Cardiac muscle cell (in vitro differentiated cells and primary cell): Measurements from ENCODE around the gene SH3PXD2A. TPM values are rescaled to one million over a fixed set of nuclear protein-coding genes. Genes with fewer than 3 reads are reported as not detected.
A peak's percentile ranks its signal among the peaks of the same experiment; 100 is the strongest.

Source experiments
- DNase-seq, 2 donors: peaks; one replicate each; pipeline versions ENCODE4 v3.0.0 to v3.0.0-alpha.2; 2010 to 2017; ENCODE audit warnings: low read depth in 1 of 2, low spot score in 1 of 2
- H3K27ac ChIP-seq: fragments of 200-600 bp; sonication (generic); 2 replicates; pipeline ENCODE4 v1.5.1; 2016
- H3K27me3 ChIP-seq: fragments of 200-600 bp; sonication (generic); 2 replicates; pipeline ENCODE4 v1.6.0; 2016; ENCODE audit warnings: control low read depth
- H3K36me3 ChIP-seq: fragments of 200-600 bp; sonication (generic); 2 replicates; pipeline ENCODE4 v1.5.1; 2016; ENCODE audit warnings: control low read depth
- H3K4me1 ChIP-seq: fragments of 200-600 bp; sonication (generic); 2 replicates; pipeline ENCODE4 v1.8.1; 2017; ENCODE audit warnings: low read depth, mild to moderate bottlenecking, mixed run types
- H3K4me3 ChIP-seq: fragments of 200-600 bp; sonication (generic); 2 replicates; pipeline ENCODE4 v1.5.1; 2016; ENCODE audit warnings: mild to moderate bottlenecking
- H3K9me3 ChIP-seq: fragments of 200-600 bp; sonication (generic); 2 replicates; pipeline ENCODE4 v1.5.1; 2017; ENCODE audit warnings: low read depth, mild to moderate bottlenecking, control low read depth
- polyA plus RNA-seq: library from polyadenylated mRNA; unstranded; fragments of >200 nt; fragmentation: Nextera tagmentation; extraction: Ambion mirVana; gene quantifications from 2 replicates; pipeline ENCODE4 v1.2.1, GENCODE V29; 2016
- total RNA-seq: library from RNA; depleted of rRNA; stranded (reverse); fragments of >200 nt; gene quantifications from 2 replicates; pipeline ENCODE4 v1.2.3, GENCODE V29; 2016
- TF ChIP-seq, protein P1 (sequence below): IDR thresholded peaks from 2 replicates; pipeline ENCODE4 v1.5.1; 2012; ENCODE audit warnings: low read depth, mild to moderate bottlenecking, low read length

SH3PXD2A gene
- total and polyA plus RNA-seq, 2 experiments from 2014 or later = 32.2 to 75.9 TPM

DNA sequence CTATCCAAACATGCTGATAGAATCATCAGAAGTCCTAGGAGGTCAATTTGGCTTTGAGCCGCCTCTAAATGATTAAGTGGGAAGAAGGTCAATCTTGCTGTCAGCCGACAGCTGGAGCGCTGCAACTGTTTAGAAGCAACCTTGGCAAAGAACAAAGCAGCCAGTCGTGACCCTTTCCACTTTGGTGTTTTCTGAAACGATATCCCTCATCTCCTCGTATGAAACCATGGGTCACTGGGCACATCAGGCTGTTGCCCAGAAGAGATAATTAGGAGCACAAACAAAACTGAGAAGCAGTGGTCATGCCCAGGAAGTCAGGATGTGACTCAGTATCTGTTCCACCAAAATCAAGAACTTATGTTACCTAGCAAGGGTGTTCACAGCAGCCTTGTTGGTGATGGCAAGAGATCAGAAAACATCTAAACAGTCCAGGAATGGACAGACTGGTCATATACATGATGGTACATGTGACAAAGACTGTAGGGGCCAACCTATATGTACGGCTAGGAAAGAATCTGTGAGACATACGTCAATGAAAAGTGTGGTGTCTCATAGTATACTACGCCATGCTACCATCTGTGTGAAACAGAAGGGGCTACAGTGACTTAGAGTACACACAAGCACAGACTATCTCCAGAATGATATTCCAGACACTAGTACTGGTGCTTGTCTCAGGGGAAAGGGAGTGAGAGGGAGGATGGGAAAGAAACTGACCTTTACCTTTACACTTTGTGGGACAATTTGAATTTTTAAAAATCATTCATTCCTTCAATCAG, 40.2 kb upstream of the SH3PXD2A start:
- H3K27me3 ChIP-seq = no peaks in the 10 kb centered on the region
- no peaks in the 10 kb centered on the region for H3K4me1 ChIP-seq
- TF ChIP-seq, protein P1, sequence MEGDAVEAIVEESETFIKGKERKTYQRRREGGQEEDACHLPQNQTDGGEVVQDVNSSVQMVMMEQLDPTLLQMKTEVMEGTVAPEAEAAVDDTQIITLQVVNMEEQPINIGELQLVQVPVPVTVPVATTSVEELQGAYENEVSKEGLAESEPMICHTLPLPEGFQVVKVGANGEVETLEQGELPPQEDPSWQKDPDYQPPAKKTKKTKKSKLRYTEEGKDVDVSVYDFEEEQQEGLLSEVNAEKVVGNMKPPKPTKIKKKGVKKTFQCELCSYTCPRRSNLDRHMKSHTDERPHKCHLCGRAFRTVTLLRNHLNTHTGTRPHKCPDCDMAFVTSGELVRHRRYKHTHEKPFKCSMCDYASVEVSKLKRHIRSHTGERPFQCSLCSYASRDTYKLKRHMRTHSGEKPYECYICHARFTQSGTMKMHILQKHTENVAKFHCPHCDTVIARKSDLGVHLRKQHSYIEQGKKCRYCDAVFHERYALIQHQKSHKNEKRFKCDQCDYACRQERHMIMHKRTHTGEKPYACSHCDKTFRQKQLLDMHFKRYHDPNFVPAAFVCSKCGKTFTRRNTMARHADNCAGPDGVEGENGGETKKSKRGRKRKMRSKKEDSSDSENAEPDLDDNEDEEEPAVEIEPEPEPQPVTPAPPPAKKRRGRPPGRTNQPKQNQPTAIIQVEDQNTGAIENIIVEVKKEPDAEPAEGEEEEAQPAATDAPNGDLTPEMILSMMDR = no peak
- no peak overlapping the region for H3K4me3 ChIP-seq
- peak in 1 of 2 donors; percentile 46 for DNase-seq
- H3K27ac ChIP-seq = no peak overlapping the region
- no peaks in the 10 kb centered on the region for H3K9me3 ChIP-seq
- H3K36me3 ChIP-seq = peaks cover 33% of the 10 kb centered on the region

DNA sequence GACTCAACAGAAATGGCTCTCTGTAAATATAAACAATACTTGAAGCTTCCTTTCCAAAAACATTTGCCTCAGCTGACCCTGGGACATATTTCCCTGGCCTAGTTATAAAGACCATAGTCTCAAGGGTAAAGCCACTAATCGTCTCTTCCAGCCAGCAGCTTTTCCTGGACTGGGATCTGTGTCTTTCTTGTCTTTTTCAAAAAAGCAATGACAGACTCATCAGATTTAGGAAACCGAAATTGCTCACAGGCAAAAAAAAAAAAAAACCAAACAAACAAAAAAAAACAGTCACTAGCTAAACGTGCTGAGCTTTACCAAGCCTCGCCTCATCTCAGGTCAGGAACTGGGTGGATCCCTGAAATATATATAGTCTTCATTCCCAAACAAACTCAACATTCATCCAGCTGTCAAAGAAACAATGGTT, 39.1 kb upstream of the SH3PXD2A start:
- no peaks in the 10 kb centered on the region for H3K27me3 ChIP-seq
- peak in 1 of 2 donors; percentile 45 for DNase-seq

DNA sequence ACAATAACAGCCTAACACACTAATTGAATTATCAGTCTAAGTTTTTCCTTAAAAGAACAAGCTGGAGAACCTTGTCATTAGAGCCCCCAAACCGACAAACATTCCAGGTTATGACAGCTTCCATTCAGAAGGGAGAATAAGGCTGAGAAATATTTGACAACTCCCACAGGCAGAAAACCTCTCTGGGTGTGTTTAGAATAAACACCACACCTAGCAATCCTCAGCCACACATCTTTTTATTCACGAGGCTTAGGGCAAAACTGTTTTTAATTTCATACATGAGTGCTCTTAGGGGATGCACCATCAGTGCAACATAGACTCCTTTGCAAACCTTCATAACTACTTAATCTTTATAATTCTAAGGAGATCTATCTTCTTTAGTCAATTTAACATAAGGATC, 38.4 kb upstream of the SH3PXD2A start:
- DNase-seq = no peak
- Histone ChIP-seq H3K27me3 (no peaks in the 10 kb centered on the region), H3K27ac (no peak overlapping the region), H3K4me1 (no peaks in the 10 kb centered on the region), H3K4me3 (no peak overlapping the region), H3K36me3 (peaks cover 32% of the 10 kb centered on the region), H3K9me3 (no peaks in the 10 kb centered on the region)
- TF ChIP-seq, protein P1 = no peak

More for the DNA sequence above, 39.1 kb upstream of the SH3PXD2A start:
- Histone ChIP-seq H3K27ac (no peak overlapping the region), H3K9me3 (no peaks in the 10 kb centered on the region), H3K4me1 (no peaks in the 10 kb centered on the region), H3K36me3 (peaks cover 33% of the 10 kb centered on the region), H3K4me3 (no peak overlapping the region)
- TF ChIP-seq, protein P1 = no peak

DNA sequence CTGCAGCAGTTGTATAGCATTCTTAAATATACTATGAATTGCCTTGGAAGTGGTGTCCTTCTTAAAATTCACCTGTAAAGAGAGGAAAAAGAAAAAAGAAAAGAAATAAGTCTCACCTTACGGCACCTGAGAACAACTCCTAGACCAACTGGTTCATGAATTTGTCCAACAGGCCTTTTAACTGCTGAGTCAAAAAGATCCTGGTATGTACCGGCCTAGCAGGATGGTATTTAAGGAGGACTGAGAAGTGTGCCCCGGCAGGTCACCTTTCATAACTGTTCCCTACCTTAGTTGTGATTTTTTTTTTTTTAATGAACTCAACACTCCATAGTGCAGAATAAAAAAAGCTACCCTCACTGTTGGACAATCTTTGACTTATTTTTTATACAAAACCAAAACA, 36.8 kb upstream of the SH3PXD2A start:
- Histone ChIP-seq H3K4me3 (no peak overlapping the region), H3K27me3 (no peaks in the 10 kb centered on the region), H3K36me3 (peaks cover 16% of the 10 kb centered on the region), H3K27ac (no peak overlapping the region), H3K9me3 (no peaks in the 10 kb centered on the region), H3K4me1 (no peaks in the 10 kb centered on the region)
- TF ChIP-seq, protein P1 = no peak
- no peak for DNase-seq

DNA sequence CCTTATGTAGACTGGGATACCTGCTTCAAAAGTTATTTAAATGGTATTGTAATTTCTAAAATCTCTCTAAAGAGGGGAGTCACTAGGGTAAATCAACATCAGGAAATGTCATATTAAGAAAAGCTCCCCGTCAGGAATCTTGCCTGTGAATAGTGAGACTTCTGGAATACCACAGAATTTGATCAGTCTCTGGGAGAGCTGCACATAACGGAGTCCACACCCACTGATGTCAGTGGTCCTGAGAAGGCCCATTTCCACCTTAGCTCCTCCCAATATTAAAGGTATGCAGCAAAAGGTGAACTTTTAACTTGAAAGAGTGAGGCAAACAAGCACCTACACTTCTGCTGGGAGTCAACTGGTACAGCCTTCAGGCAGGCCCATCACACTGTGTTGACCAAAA, 35.3 kb upstream of the SH3PXD2A start:
- no peak overlapping the region for H3K27ac ChIP-seq
- no peak overlapping the region for H3K4me3 ChIP-seq
- no peaks in the 10 kb centered on the region for H3K9me3 ChIP-seq
- peaks cover 16% of the 10 kb centered on the region for H3K36me3 ChIP-seq
- no peaks in the 10 kb centered on the region for H3K27me3 ChIP-seq
- no peaks in the 10 kb centered on the region for H3K4me1 ChIP-seq
- no peak for DNase-seq
- TF ChIP-seq, protein P1 = no peak
